Posterior cingulate gyrus (tissue), 11 donors: ENCODE results near the gene SERPINE1.

Experiments used
- DNase-seq, 10 donors: peaks; one replicate each; pipeline versions ENCODE4 v3.0.0 to v3.0.0-alpha.2; 2020 to 2021; ENCODE audit warnings: mixed read lengths in 3 of 10
- intact Hi-C: fragments of 100-400 bp; cut with DNase I; formaldehyde crosslinking; loops from one replicate; pipeline ENCODE4 v1.15.1; 2023

The SERPINE1 gene

GRCh38 chr7:101179713-101180112 lies 52.8 kb downstream of the SERPINE1 start:
- intact Hi-C loops, result no loop called here
- DNase-seq, result no peak

- intact Hi-C loops, result no loop called here
- no peak for DNase-seq
Measured at GRCh38 chr7:101180130-101180755, 53.3 kb downstream of the SERPINE1 start, which contains the start of gene NAT16. Gene NAT16, minus strand, starts transcription at chr7:101180293. Its CDS starts 5,486 bp downstream, at chr7:101174807.

- intact Hi-C loops, result no loop called here
- no peak for DNase-seq
Measured at GRCh38 chr7:101185258-101185839, 58.4 kb downstream of the SERPINE1 start.

- DNase-seq, result no peak
- intact Hi-C loops, result no loop called here
Measured at GRCh38 chr7:101186194-101186593, 59.3 kb downstream of the SERPINE1 start.

GRCh38 chr7:101186844-101187428 lies 60.0 kb downstream of the SERPINE1 start:
- DNase-seq, result no peak
- intact Hi-C loops, result no loop called here
